GM12891 (cell line): Measurements from ENCODE around the gene C19orf67.

Experiments
- DNase-seq: peaks from one replicate; pipeline ENCODE4 v3.0.0; 2011; ENCODE audit warnings: low spot score; ENCODE audit not compliant: insufficient read length
- FAIRE-seq: peaks from 2 replicates; lab custom pipeline; 2011; peaks lifted over from hg19 to GRCh38; lab: Jason Lieb, UNC
- PAX5 ChIP-seq: IDR thresholded peaks from 2 replicates; pipeline ENCODE4 v1.6.1; 2011; ENCODE audit warnings: low read length, moderate library complexity, mild to moderate bottlenecking; ENCODE audit not compliant: insufficient read depth, severe bottlenecking
- POLR2A ChIP-seq: IDR thresholded peaks from 2 replicates; pipeline ENCODE4 v1.6.1; 2011; ENCODE audit warnings: low read depth, low read length, control low read depth
- POLR2AphosphoS5 ChIP-seq: IDR thresholded peaks from 2 replicates; pipeline ENCODE4 v1.6.1; 2011; ENCODE audit warnings: low read depth, low read length, control low read depth
- POU2F2 ChIP-seq: IDR thresholded peaks from 2 replicates; pipeline ENCODE4 v1.6.1; 2011; ENCODE audit warnings: low read depth, mild to moderate bottlenecking, control low read depth, low read length, moderate library complexity
- SPI1 ChIP-seq: IDR thresholded peaks from 2 replicates; pipeline ENCODE4 v1.6.1; 2011; ENCODE audit warnings: low read depth, low read length, control low read depth
- TAF1 ChIP-seq: IDR thresholded peaks from 2 replicates; pipeline ENCODE4 v1.6.1; 2011; ENCODE audit warnings: low read depth, low read length, control low read depth

C19orf67 gene

DNA sequence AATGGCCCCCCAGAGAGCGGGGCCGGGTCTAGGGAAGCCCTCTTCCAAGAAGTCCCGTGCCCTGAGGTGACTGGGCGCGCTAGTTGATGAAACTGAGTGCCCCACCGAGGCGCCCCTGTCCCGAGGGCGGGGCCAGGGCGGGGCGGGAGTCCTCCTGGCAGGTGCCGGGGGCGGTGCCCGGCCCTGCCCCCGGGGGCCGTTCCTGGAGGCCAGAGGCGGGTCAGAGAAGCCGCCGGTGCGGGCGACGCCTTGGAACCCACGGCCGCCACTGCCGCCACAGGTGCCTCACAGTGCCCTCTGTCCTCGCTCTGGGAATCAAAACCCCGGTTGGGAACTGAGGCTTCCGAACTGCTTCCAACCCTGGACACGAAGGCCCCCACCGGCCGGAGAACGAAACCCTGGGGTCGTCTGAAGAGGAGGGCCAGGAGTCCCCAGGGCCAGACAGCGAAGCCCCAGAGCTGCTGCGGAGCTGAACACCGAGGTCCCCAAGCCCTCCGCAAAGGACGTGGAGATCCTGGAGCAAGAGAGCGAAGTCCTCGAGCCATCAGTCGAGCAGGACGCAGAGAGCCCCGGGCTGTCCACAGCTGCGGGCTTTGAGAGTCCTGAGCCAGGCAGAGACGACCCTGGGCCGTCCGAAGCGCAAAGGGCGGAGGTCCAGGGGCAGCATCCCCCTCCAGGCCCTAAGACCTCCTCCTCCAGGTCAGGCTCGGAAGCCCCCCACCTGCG lies 12.9 kb downstream of the C19orf67 start, which contains the start of gene MISP3:
TSS of gene MISP3 (plus strand) at position 252 of the 726 bp plus-strand sequence. CDS start 524 bp downstream, outside the sequence.
- FAIRE-seq (no peak), DNase-seq (no peak)
- TF ChIP-seq SPI1, result no peak
- TF ChIP-seq POLR2A, result no peak
- TF ChIP-seq POLR2AphosphoS5, result no peak
- TF ChIP-seq PAX5, result no peak
- no peak for TF ChIP-seq POU2F2
- no peak for TF ChIP-seq TAF1

DNA sequence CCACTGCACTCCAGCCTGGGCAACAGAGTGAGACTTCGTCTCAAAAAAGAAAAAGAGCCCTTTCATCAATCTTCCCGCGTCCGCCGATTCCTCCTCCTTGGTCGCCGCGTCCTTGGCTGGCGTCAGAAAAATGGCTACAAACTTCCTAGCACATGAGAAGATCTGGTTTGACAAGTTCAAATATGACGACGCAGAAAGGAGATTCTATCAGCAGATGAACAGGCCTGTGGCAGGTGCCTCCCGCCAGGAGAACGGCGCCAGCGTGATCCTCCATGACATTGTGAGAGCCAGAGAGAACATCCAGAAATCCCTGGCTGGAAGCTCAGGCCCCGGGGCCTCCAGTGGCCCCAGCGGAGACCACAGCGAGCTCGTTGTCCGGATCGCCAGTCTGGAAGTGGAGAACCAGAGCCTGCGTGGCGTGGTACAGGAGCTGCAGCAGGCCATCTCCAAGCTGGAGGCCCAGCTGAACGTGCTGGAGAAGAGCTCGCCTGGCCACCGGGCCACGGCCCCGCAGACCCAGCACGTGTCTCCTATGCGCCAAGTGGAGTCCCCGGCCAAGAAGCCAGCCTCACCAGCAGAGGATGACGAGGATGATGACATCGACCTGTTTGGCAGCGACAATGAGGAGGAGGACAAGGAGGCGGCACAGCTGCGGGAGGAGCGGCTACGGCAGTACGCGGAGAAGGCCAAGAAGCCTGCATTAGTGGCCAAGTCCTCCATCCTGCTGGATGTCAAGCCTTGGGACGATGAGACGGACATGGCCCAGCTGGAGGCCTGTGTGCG lies 15.1 kb downstream of the C19orf67 start:
- FAIRE-seq (no peak), DNase-seq (no peak)
- no peak for TF ChIP-seq TAF1
- no peak for TF ChIP-seq POLR2A
- no peak for TF ChIP-seq SPI1
- TF ChIP-seq POLR2AphosphoS5, result no peak
- TF ChIP-seq PAX5, result no peak
- TF ChIP-seq POU2F2, result no peak

DNA sequence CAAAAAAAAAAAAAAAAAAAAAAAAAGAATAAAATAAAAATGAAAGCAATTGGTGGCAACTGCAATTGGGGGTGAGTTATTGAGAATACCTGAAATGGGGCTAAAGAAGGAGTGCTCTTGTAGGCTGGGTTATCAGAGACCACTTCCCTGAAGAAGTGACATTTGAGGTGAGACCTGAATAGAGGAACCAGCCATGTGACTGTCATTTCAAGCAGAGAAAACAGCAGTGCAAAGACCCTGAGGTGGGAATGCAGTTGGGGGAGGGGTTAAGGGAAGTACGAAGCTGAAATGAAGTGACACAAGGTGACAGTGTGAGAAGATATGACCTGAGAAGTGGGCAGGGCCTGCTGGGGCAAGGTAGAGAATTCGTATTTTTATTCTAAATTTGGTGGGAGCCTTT lies 19.4 kb downstream of the C19orf67 start:
- no peak for TF ChIP-seq PAX5
- TF ChIP-seq SPI1, result no peak
- TF ChIP-seq POLR2AphosphoS5, result no peak
- no peak for TF ChIP-seq TAF1
- no peak for TF ChIP-seq POLR2A
- no peak for TF ChIP-seq POU2F2
- DNase-seq (no peak), FAIRE-seq (no peak)

DNA sequence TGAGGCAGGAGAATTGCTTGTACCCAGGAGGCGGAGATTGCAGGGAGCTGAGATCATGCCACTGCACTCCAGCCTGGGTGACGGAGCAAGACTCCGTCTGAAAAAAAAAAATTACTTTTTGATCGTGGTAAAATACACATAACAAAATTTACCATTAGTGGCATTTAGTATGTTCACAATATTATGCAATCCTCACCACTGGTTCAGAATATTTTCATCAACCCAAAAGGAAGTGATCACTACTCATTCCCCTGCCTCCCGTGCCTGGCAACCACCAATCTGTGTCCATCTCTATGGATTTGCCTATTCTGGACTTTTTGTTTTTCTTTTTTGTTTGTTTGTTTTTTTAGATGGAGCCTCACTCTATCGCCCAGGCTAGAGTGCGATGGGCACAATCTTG lies 22.5 kb downstream of the C19orf67 start:
- FAIRE-seq, result no peak
- TF ChIP-seq PAX5 (no peak), POLR2AphosphoS5 (no peak), POU2F2 (no peak)

DNA sequence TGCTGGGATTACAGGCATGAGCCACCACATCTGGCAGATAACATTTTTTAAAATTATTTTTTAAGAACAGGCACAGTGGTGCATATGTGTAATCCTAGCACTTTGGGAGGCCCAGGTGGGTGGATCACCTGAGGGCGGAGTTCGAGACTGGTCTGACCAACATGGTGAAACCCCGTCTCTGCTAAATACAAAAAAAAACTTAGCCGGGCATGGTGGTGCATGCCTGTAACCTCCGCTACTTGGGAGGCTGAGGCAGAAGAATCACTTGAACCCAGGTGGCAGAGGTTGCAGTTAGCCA lies 23.1 kb downstream of the C19orf67 start:
- no peak for FAIRE-seq
- TF ChIP-seq PAX5, result no peak
- TF ChIP-seq TAF1, result no peak
- TF ChIP-seq SPI1, result no peak
- TF ChIP-seq POU2F2, result no peak
- TF ChIP-seq POLR2A, result no peak
- TF ChIP-seq POLR2AphosphoS5, result no peak
- no peak for DNase-seq

More for the DNA sequence above, 22.5 kb downstream of the C19orf67 start:
- DNase-seq, result no peak

DNA sequence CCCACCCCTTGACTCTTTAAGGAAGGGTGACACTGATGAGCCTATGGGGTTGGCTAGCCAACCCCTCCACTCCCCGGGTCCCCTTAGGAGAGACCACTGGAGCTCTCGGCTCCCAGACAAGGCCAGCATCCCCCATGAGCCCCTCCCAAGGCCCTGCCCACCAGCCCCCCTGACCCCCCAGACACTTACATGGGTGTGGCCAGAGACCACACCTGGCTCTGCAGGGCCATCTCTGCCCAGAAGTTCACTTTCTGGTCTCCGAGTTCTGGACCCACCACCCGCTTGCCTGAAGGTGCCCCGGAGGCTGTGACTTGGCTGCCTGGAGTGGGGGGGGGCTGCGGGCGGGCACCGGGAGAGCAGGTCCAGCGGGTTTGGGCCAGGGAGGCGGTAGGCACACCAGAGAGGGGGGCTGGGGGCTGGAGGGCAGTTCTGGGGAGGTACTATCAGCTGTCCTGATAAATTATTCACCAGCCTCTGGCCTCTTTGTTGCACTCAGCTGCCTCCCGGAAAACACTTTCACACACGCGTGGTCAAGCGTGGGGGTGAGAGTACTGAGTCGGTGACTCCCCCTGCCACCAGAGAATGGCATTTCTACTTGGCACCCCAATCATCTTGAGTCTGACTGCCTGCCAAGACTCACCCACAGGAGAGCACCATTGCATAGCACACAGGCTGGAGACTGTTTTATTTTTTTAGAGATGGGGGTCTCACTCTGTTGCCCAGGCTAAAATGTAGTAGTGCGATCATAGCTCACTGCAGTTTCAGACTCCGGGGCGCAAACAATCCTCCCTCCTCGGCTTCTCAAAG lies 23.6 kb downstream of the C19orf67 start, which contains the start of gene PALM3:
TSS of gene PALM3 (minus strand) at position 326 of the 807 bp plus-strand sequence. CDS start at position 230, 96 bp downstream.
- FAIRE-seq (no peak), DNase-seq (no peak)
- TF ChIP-seq TAF1, result no peak
- no peak for TF ChIP-seq SPI1
- no peak for TF ChIP-seq POU2F2
- no peak for TF ChIP-seq PAX5
- TF ChIP-seq POLR2AphosphoS5, result no peak
- no peak for TF ChIP-seq POLR2A

DNA sequence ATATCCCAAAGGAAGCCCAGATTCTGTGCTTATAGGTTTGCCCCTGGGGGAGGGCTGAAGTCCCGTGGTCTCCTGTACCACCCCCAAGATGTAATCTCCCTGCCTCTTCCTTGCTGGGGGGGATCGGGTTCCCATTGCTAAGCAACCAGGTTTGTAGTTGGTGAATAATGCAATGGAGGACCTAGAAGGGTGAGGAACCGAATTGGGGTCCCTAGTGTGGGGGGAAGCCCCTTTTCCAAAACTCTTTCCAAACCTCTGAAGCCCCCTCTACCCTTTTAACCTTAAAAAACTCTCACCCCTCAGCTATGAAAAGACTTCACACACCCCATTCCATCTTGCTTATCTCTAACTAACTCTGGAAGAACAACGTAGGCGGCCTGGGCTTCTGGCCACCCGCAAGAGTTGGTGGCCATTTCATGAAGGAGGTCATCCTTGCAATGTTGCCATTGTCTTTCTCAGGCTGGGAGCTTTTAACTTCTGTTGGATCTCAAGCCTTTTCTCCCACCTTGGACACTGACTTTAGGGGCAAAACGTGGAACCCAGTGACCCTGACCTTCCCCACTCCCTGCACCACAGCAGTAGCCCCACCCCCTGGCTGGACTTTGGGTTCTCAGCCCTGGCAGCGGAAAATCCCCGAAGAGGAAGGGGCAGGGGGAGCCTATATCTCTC lies 24.4 kb downstream of the C19orf67 start:
- FAIRE-seq (no peak), DNase-seq (no peak)
- no peak for TF ChIP-seq POLR2AphosphoS5
- TF ChIP-seq POLR2A, result no peak
- no peak for TF ChIP-seq TAF1
- no peak for TF ChIP-seq SPI1
- no peak for TF ChIP-seq POU2F2
- no peak for TF ChIP-seq PAX5

DNA sequence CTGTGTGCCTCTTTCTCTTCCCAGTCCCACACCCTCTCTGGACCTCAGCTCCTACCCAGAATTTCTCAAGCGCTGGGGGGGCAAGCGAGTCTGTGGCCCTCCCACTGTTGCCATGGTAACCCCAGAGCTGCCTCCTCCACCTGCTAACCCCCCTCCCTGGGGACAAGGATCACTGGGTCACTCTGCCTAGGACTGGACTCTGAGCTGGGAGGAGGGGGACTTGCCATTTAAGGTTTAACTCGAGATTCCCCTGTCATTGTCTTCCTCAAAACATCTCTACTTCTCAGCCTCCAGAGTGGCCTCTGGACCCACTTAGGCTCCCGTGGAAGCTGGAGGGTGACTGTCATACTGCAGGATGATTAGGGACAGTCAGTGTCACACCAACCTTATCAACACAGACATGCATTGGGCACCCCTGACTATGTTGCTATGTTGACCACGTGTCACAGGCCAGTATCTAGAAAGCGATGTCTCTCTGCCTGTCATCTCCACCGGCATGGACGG lies 25.9 kb downstream of the C19orf67 start:
- DNase-seq (peak; percentile 3), FAIRE-seq (no peak)
- TF ChIP-seq POLR2A (no peak), SPI1 (no peak), POLR2AphosphoS5 (no peak), PAX5 (no peak), TAF1 (no peak), POU2F2 (no peak)
